ES-I3 (cell line): ENCODE results near the gene ZC2HC1B.

Experiments used
- H3K36me3 ChIP-seq: 2 replicates; pipeline ENCODE4 v1.6.1; 2013; ENCODE audit warnings: mild to moderate bottlenecking, low read length, control low read depth, moderate library complexity; ENCODE audit not compliant: insufficient read depth
- H3K4me1 ChIP-seq: 2 replicates; pipeline ENCODE4 v1.6.1; 2013; ENCODE audit warnings: mild to moderate bottlenecking, control low read depth, low read length; ENCODE audit not compliant: insufficient read depth
- H3K9ac ChIP-seq: 2 replicates; pipeline ENCODE4 v1.6.1; 2013; ENCODE audit warnings: low read depth, mild to moderate bottlenecking, low read length, moderate library complexity
- H3K9me3 ChIP-seq: 2 replicates; pipeline ENCODE4 v1.6.1; 2013; ENCODE audit warnings: mild to moderate bottlenecking, low read length, moderate library complexity; ENCODE audit not compliant: control insufficient read depth, insufficient read depth

The ZC2HC1B gene

GRCh38 chr6:143934331-143934730, 70.1 kb downstream of the ZC2HC1B start:
- Histone ChIP-seq H3K4me1 (peaks cover 13% of the 10 kb centered on the region; the same call in 1 of the 2 replicates), H3K36me3 (no peaks in the 10 kb centered on the region), H3K9me3 (no peaks in the 10 kb centered on the region), H3K9ac (no peak overlapping the region)

- H3K36me3 ChIP-seq, result no peaks in the 10 kb centered on the region
- no peak overlapping the region for H3K9ac ChIP-seq
- H3K9me3 ChIP-seq, result no peaks in the 10 kb centered on the region
- peaks cover 13% of the 10 kb centered on the region; the same call in 1 of the 2 replicates for H3K4me1 ChIP-seq
These were observed 70.6 kb downstream of the ZC2HC1B start for GRCh38 chr6:143934867-143935266.

GRCh38 chr6:143936347-143936746, 72.1 kb downstream of the ZC2HC1B start:
- Histone ChIP-seq H3K9ac (no peak overlapping the region), H3K4me1 (peaks cover 13% of the 10 kb centered on the region), H3K9me3 (no peaks in the 10 kb centered on the region), H3K36me3 (no peaks in the 10 kb centered on the region)

- H3K36me3 ChIP-seq, result no peaks in the 10 kb centered on the region
- no peak overlapping the region for H3K9ac ChIP-seq
- H3K9me3 ChIP-seq, result no peaks in the 10 kb centered on the region
- H3K4me1 ChIP-seq, result peaks cover 13% of the 10 kb centered on the region
These were observed 72.7 kb downstream of the ZC2HC1B start for GRCh38 chr6:143936778-143937667.

- Histone ChIP-seq H3K9ac (no peak overlapping the region), H3K36me3 (no peaks in the 10 kb centered on the region), H3K4me1 (peaks cover 13% of the 10 kb centered on the region), H3K9me3 (no peaks in the 10 kb centered on the region)
These were observed 73.3 kb downstream of the ZC2HC1B start for GRCh38 chr6:143937668-143937970.

- Histone ChIP-seq H3K9me3 (no peaks in the 10 kb centered on the region), H3K4me1 (peaks cover 13% of the 10 kb centered on the region), H3K36me3 (no peaks in the 10 kb centered on the region), H3K9ac (no peak overlapping the region)
These were observed 75.1 kb downstream of the ZC2HC1B start for GRCh38 chr6:143939364-143939763.

GRCh38 chr6:143940011-143940597, 75.8 kb downstream of the ZC2HC1B start:
- peaks cover 13% of the 10 kb centered on the region for H3K4me1 ChIP-seq
- H3K9me3 ChIP-seq, result no peaks in the 10 kb centered on the region
- H3K36me3 ChIP-seq, result no peaks in the 10 kb centered on the region
- H3K9ac ChIP-seq, result no peak overlapping the region

DNA sequence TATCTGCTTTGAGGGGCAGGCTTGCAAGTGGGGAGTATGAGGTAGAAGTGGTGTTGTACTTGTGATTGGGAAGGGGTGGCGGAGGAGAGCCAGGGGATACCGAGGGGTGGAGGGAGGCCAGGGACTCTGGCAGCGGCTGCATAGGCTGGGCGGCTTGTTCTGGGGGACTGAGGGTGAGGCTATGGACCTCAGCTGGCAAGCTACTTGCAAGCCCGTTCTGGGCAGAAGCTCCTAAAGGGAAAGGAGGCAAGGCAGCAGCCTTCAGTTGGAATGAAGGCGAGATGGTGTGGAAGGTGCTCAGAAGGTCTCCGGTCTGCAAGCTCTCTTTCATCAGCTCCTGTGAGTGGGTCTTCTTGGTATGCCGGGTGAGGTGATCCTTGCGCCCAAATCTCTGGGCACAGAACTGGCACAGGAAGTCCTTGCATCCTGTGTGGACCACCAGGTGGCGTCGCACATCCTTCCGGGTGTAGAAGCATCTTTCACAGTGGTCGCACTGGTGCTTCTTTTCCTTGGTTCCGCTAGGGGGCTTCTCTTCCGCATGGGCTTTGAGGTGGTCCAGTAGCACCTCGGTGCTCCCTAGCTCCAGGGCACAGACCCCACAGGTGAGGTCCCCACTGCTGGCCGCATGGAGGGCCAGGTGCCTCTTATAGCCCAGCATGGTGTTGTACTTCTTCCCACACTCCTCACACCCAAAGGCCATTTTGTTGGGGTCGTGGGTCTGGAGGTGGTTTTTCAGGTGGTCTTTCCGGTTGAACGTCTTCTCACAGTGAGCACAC, 77.8 kb downstream of the ZC2HC1B start:
- Histone ChIP-seq H3K9ac (no peak overlapping the region), H3K36me3 (no peaks in the 10 kb centered on the region), H3K4me1 (peaks cover 6% of the 10 kb centered on the region), H3K9me3 (no peaks in the 10 kb centered on the region)

DNA sequence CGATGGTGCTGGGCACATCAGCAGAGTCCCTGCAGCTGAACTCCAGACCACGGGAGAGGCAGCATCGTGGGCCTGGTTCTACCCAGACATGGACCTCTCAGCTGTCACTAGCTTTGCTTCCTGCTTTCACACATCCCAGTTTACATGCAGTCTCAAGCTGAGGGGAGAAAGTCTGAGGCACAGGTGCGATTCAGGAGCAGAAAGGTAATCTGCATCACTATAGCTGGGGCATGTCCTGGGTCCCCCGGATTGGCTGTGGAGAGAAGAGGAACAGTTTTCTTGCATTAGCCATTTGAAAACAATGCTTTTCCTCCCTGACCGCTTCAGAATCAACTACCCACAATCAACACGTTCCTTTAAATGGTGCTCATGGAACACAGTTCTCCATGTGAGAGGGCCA, 83.9 kb downstream of the ZC2HC1B start:
- H3K36me3 ChIP-seq, result no peaks in the 10 kb centered on the region

DNA sequence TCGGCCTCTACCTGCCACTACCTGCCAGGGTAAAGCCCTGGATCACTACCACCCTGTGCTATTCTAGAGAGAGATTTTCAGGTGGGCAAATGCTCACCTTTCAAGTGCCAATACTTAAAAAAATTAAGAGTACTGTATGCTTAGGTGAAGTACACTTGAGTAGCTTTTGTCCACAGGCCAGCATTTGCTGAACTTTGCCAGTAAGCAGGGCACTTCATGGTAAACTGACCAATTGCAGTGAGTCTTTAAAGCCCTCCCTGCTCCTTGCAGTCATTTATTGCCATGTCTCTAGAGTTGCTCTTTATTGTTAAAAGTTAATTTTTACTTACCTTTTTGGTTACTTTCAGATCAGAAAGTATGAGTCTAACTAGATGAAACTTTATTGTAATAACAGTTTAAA, 85.3 kb downstream of the ZC2HC1B start:
- H3K9ac ChIP-seq, result no peak overlapping the region
- H3K4me1 ChIP-seq, result peaks cover 3% of the 10 kb centered on the region; the same call in 1 of the 2 replicates

More for the DNA sequence above, 83.9 kb downstream of the ZC2HC1B start:
- Histone ChIP-seq H3K4me1 (peaks cover 3% of the 10 kb centered on the region; the same call in 1 of the 2 replicates), H3K9me3 (no peaks in the 10 kb centered on the region), H3K9ac (no peak overlapping the region)

DNA sequence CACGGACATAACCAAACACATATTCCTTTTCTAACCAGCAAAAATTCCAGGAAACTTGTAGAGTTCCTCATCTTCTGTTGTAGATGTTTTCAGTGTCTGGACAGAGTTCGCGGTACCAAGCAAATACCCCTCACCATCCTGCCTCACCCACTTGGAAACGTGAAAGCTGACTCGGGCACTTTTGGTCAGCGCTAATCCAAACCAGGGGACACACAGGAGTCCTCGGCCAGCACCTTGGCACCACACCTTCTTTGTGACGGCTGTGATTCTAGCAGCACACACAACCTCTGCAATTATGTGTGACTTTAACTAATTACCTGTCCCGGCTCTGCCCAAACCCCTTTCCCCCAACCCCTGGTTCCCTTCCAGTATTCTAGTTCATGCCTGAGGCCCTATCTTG, 85.7 kb downstream of the ZC2HC1B start:
- peaks cover 3% of the 10 kb centered on the region; the same call in 1 of the 2 replicates for H3K4me1 ChIP-seq

More for the DNA sequence above, 85.3 kb downstream of the ZC2HC1B start:
- H3K36me3 ChIP-seq, result no peaks in the 10 kb centered on the region
- H3K9me3 ChIP-seq, result no peaks in the 10 kb centered on the region

GRCh38 chr6:143950875-143951274, 86.6 kb downstream of the ZC2HC1B start:
- Histone ChIP-seq H3K4me1 (peaks cover 3% of the 10 kb centered on the region; the same call in 1 of the 2 replicates), H3K9ac (no peak overlapping the region), H3K9me3 (no peaks in the 10 kb centered on the region), H3K36me3 (no peaks in the 10 kb centered on the region)

More for the DNA sequence above, 85.7 kb downstream of the ZC2HC1B start:
- Histone ChIP-seq H3K9me3 (no peaks in the 10 kb centered on the region), H3K9ac (no peak overlapping the region), H3K36me3 (no peaks in the 10 kb centered on the region)

DNA sequence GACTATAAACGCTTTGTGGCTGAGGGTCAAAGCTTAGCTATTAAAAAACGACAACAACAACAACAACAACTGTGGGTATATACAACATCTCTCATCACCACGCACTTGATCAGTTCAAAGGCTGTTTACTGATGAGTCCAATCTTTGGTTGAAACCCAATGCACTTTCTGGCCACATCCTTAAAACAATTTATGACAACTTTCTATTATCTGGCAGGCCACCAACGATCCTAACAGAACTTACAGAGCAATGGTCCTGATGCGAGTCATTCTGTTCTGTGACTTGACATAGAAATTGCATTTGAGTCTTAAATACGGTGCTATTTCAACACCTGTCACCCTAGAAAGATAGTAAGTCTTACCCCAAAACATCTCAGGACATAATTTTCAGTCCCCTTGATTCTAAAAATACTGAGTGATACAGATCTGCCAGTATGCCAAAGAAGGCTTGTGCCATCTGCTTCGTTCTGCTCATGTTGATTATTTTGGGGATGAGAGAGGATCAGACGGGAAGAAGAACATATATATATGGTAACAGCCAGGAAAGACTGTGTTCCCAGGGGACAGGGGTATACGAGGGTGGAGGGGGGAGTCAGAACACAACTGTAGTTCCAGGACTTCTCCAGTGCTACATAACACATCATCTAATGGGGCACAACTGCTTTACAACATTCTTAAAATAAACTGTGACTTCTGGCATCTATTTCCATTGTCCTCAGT, 87.9 kb downstream of the ZC2HC1B start:
- H3K4me1 ChIP-seq, result peaks cover 3% of the 10 kb centered on the region; the same call in 1 of the 2 replicates
- H3K36me3 ChIP-seq, result no peaks in the 10 kb centered on the region
- no peak overlapping the region for H3K9ac ChIP-seq
- H3K9me3 ChIP-seq, result no peaks in the 10 kb centered on the region
